DMS 273 treated with DMSO at 0.1 percent for 48 hours (cell line): ENCODE measurements around the gene HDGFL2.
A peak's percentile ranks its signal among the peaks of the same experiment; 100 is the strongest.

Experiments used
- DNase-seq: peaks from one replicate; lab custom pipeline; 2025; lab: John Stamatoyannopoulos, UW

HDGFL2 gene

GRCh38 chr19:4471403-4472173, 509 bp upstream of the HDGFL2 start:
- DNase-seq = peak; percentile 100

GRCh38 chr19:4473011-4473762, 1.1 kb downstream of the HDGFL2 start:
- no peak for DNase-seq

GRCh38 chr19:4473763-4474513, 1.8 kb downstream of the HDGFL2 start:
- DNase-seq = no peak

- DNase-seq = no peak
These were observed 2.5 kb downstream of the HDGFL2 start for GRCh38 chr19:4474514-4475022.

- no peak for DNase-seq
These were observed 5.1 kb downstream of the HDGFL2 start for GRCh38 chr19:4477034-4477801.

- no peak for DNase-seq
These were observed 10.7 kb downstream of the HDGFL2 start for GRCh38 chr19:4482721-4483364.

GRCh38 chr19:4483385-4483784, 11.3 kb downstream of the HDGFL2 start:
- DNase-seq = no peak

GRCh38 chr19:4487572-4487971, 15.5 kb downstream of the HDGFL2 start:
- no peak for DNase-seq

GRCh38 chr19:4488496-4488895, 16.4 kb downstream of the HDGFL2 start:
- DNase-seq = no peak

- DNase-seq = no peak
These were observed 19.3 kb downstream of the HDGFL2 start for GRCh38 chr19:4491446-4491845.

GRCh38 chr19:4492337-4493103, 20.4 kb downstream of the HDGFL2 start:
- no peak for DNase-seq

- no peak for DNase-seq
These were observed 21.2 kb downstream of the HDGFL2 start for GRCh38 chr19:4493104-4493928.

- no peak for DNase-seq
These were observed 22.0 kb downstream of the HDGFL2 start for GRCh38 chr19:4493929-4494690.

- no peak for DNase-seq
These were observed 22.6 kb downstream of the HDGFL2 start for GRCh38 chr19:4494691-4495064.

- DNase-seq = no peak
These were observed 23.4 kb downstream of the HDGFL2 start for GRCh38 chr19:4495471-4495870.

GRCh38 chr19:4496304-4496703, 24.2 kb downstream of the HDGFL2 start:
- no peak for DNase-seq

GRCh38 chr19:4497770-4498389, 25.8 kb downstream of the HDGFL2 start:
- no peak for DNase-seq

GRCh38 chr19:4498694-4499093, 26.6 kb downstream of the HDGFL2 start:
- DNase-seq = no peak
